Ishikawa (cell line): ENCODE data around the gene PRKN.

Source experiments
- CEBPB ChIP-seq: IDR thresholded peaks from 2 replicates; pipeline ENCODE4 v1.6.1; 2012
- CREB1 ChIP-seq: IDR thresholded peaks from 2 replicates; pipeline ENCODE4 v1.6.1; 2012; ENCODE audit warnings: low read depth
- EGR1 ChIP-seq: IDR thresholded peaks from 2 replicates; pipeline ENCODE4 v1.6.1; 2012
- EP300 ChIP-seq: IDR thresholded peaks from 2 replicates; pipeline ENCODE4 v1.6.1; 2012; ENCODE audit warnings: borderline replicate concordance
- FOXM1 ChIP-seq: IDR thresholded peaks from 2 replicates; pipeline ENCODE4 v1.6.1; 2012; ENCODE audit warnings: low read depth, borderline replicate concordance
- RAD21 ChIP-seq: IDR thresholded peaks from 2 replicates; pipeline ENCODE4 v1.6.1; 2012; ENCODE audit warnings: low read depth
- TAF1 ChIP-seq: IDR thresholded peaks from 2 replicates; pipeline ENCODE4 v1.6.1; 2012; ENCODE audit warnings: low read depth, mild to moderate bottlenecking
- TCF12 ChIP-seq: IDR thresholded peaks from 2 replicates; pipeline ENCODE4 v1.6.1; 2012; ENCODE audit warnings: low read depth
- YY1 ChIP-seq: IDR thresholded peaks from 2 replicates; pipeline ENCODE4 v1.6.1; 2012; ENCODE audit warnings: low read depth
- ZBTB7A ChIP-seq: IDR thresholded peaks from 2 replicates; pipeline ENCODE4 v1.6.1; 2012; ENCODE audit warnings: low read depth
- TF ChIP-seq, protein P1 (sequence below): IDR thresholded peaks from 2 replicates; pipeline ENCODE4 v1.6.1; 2012
- TF ChIP-seq, protein P2 (sequence below): IDR thresholded peaks from 2 replicates; pipeline ENCODE4 v1.6.1; 2012
- TF ChIP-seq, protein P3 (sequence below): IDR thresholded peaks from 2 replicates; pipeline ENCODE4 v1.6.1; 2012; ENCODE audit warnings: low read depth, mild to moderate bottlenecking

DNA sequence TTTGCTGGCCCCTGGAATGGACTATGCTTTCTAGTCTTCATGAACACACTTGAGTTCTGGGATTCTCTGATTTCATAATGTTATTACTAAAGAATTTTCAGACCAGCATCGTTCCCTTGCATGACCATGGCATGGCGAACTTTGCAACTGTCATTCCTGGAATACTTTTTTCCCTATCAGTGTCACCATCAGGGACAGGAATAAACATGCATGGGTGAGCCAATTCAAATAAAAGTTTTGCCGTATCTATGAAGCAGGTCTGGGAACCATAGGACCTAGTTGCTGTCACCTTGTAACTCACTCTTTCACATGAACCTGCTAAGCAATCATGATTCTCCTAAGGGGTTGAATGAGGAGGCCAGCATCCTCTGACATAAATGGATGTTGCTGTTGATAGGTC is 1385.5 kb downstream of the PRKN start:
- TF ChIP-seq EGR1 (no peak), TAF1 (no peak), EP300 (no peak), YY1 (no peak), CREB1 (no peak), RAD21 (no peak), CEBPB (no peak), TCF12 (no peak), ZBTB7A (no peak), FOXM1 (no peak)
- TF ChIP-seq, protein P1, sequence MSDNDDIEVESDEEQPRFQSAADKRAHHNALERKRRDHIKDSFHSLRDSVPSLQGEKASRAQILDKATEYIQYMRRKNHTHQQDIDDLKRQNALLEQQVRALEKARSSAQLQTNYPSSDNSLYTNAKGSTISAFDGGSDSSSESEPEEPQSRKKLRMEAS: no peak
- TF ChIP-seq, protein P2, sequence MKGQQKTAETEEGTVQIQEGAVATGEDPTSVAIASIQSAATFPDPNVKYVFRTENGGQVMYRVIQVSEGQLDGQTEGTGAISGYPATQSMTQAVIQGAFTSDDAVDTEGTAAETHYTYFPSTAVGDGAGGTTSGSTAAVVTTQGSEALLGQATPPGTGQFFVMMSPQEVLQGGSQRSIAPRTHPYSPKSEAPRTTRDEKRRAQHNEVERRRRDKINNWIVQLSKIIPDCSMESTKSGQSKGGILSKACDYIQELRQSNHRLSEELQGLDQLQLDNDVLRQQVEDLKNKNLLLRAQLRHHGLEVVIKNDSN: no peak
- TF ChIP-seq, protein P3, sequence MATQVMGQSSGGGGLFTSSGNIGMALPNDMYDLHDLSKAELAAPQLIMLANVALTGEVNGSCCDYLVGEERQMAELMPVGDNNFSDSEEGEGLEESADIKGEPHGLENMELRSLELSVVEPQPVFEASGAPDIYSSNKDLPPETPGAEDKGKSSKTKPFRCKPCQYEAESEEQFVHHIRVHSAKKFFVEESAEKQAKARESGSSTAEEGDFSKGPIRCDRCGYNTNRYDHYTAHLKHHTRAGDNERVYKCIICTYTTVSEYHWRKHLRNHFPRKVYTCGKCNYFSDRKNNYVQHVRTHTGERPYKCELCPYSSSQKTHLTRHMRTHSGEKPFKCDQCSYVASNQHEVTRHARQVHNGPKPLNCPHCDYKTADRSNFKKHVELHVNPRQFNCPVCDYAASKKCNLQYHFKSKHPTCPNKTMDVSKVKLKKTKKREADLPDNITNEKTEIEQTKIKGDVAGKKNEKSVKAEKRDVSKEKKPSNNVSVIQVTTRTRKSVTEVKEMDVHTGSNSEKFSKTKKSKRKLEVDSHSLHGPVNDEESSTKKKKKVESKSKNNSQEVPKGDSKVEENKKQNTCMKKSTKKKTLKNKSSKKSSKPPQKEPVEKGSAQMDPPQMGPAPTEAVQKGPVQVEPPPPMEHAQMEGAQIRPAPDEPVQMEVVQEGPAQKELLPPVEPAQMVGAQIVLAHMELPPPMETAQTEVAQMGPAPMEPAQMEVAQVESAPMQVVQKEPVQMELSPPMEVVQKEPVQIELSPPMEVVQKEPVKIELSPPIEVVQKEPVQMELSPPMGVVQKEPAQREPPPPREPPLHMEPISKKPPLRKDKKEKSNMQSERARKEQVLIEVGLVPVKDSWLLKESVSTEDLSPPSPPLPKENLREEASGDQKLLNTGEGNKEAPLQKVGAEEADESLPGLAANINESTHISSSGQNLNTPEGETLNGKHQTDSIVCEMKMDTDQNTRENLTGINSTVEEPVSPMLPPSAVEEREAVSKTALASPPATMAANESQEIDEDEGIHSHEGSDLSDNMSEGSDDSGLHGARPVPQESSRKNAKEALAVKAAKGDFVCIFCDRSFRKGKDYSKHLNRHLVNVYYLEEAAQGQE: no peak
